ENCODE results near the gene MGLL. TPM values are rescaled to one million over a fixed set of nuclear protein-coding genes. Genes with fewer than 3 reads are reported as not detected.

MGLL gene
- total and polyA plus RNA-seq, 2 donors (not counting 1 experiment from before 2014, with no cell fraction given), result 1.7 to 6.9 TPM

- ChIA-PET CTCF (interaction anchor here (1.9 kb wide), 1 partner anchor 29 kb away, joined by 4 read pairs; no protein-coding TSS in a partner anchor), POLR2A (no interaction called here)
- Histone ChIP-seq H3K27ac (ENCODE audit: low read length in 2 of 2) (no peak overlapping the region), H3K4me1 (ENCODE audit: control insufficient read depth in 2 of 2, insufficient read depth in 2 of 2, low read length in 2 of 2) (peaks cover 7 to 9% of the 10 kb centered on the region in 2 donors), H3K9me3 (ENCODE audit: control extremely low read depth in 1 of 3, control insufficient read depth in 2 of 3, insufficient read depth in 1 of 3, low read length in 2 of 3) (no peaks in the 10 kb centered on the region), H3K9ac (ENCODE audit: low read length) (no peak overlapping the region), H3K27me3 (replicated peaks in 1 of 4; ENCODE audit: control extremely low read depth in 1 of 4, control insufficient read depth in 3 of 4, insufficient read depth in 4 of 4, low read length in 3 of 4) (no peaks in the 10 kb centered on the region), H2AFZ (ENCODE audit: insufficient read depth, low read depth, low read length, poor library complexity, severe bottlenecking) (no peak overlapping the region), H3K4me3 (ENCODE audit: control extremely low read depth in 1 of 5, extremely low read depth in 1 of 5, insufficient read depth in 1 of 5, low read depth in 2 of 5, low read length in 4 of 5) (no peak overlapping the region), H3K4me2 (replicated peaks; ENCODE audit: low read depth, low read length, poor library complexity, severe bottlenecking) (no peak overlapping the region), H4K20me1 (ENCODE audit: control insufficient read depth, insufficient read depth, low read length, poor library complexity, severe bottlenecking) (no peaks in the 10 kb centered on the region), H3K79me2 (ENCODE audit: control insufficient read depth, insufficient read depth, low read length) (peaks cover 7% of the 10 kb centered on the region), H3K36me3 (replicated peaks in 1 of 2; ENCODE audit: control extremely low read depth in 1 of 2, control insufficient read depth in 1 of 2, extremely low read depth in 1 of 2, insufficient read depth in 2 of 2, low read length in 1 of 2) (no peaks in the 10 kb centered on the region)
- Mint-ChIP-seq H3K9me3 (ENCODE audit: insufficient read depth) (no peaks in the 10 kb centered on the region), H3K4me1 (peaks cover 9% of the 10 kb centered on the region), H3K27ac (no peak overlapping the region), H3K4me3 (no peak overlapping the region), H3K27me3 (no peaks in the 10 kb centered on the region)
- DNase-seq (no peak), ATAC-seq (ENCODE audit: low read depth) (no peak)
- intact Hi-C loops (cut with micrococcal nuclease), result no loop called here
- TF ChIP-seq CTCF (IDR thresholded peaks at IDR 0.05), result no peak
- TF ChIP-seq EZH2 (IDR thresholded peaks at IDR 0.05; ENCODE audit: borderline replicate concordance, insufficient read depth, low read depth, low read length, poor library complexity, severe bottlenecking), result no peak
- WGBS (ENCODE audit: insufficient coverage), result 94% methylated on average over 5 of the region's 6 CpGs
Observed at GRCh38 chr3:127667119-127667681, 155.1 kb downstream of the MGLL start.

- Mint-ChIP-seq H3K4me3 (no peak overlapping the region), H3K9me3 (ENCODE audit: insufficient read depth) (no peaks in the 10 kb centered on the region), H3K27ac (no peak overlapping the region), H3K4me1 (peaks cover 5% of the 10 kb centered on the region), H3K27me3 (no peaks in the 10 kb centered on the region)
- Histone ChIP-seq H3K36me3 (replicated peaks in 1 of 2; ENCODE audit: control extremely low read depth in 1 of 2, control insufficient read depth in 1 of 2, extremely low read depth in 1 of 2, insufficient read depth in 2 of 2, low read length in 1 of 2) (no peaks in the 10 kb centered on the region), H3K4me1 (ENCODE audit: control insufficient read depth in 2 of 2, insufficient read depth in 2 of 2, low read length in 2 of 2) (peaks cover 4 to 5% of the 10 kb centered on the region in 2 donors), H3K27ac (ENCODE audit: low read length in 2 of 2) (no peak overlapping the region), H3K4me3 (ENCODE audit: control extremely low read depth in 1 of 5, extremely low read depth in 1 of 5, insufficient read depth in 1 of 5, low read depth in 2 of 5, low read length in 4 of 5) (no peak overlapping the region), H3K9me3 (ENCODE audit: control extremely low read depth in 1 of 3, control insufficient read depth in 2 of 3, insufficient read depth in 1 of 3, low read length in 2 of 3) (no peaks in the 10 kb centered on the region), H3K4me2 (replicated peaks; ENCODE audit: low read depth, low read length, poor library complexity, severe bottlenecking) (no peak overlapping the region), H3K79me2 (ENCODE audit: control insufficient read depth, insufficient read depth, low read length) (peaks cover 3% of the 10 kb centered on the region), H4K20me1 (ENCODE audit: control insufficient read depth, insufficient read depth, low read length, poor library complexity, severe bottlenecking) (no peaks in the 10 kb centered on the region), H3K9ac (ENCODE audit: low read length) (no peak overlapping the region), H2AFZ (ENCODE audit: insufficient read depth, low read depth, low read length, poor library complexity, severe bottlenecking) (no peak overlapping the region), H3K27me3 (replicated peaks in 1 of 4; ENCODE audit: control extremely low read depth in 1 of 4, control insufficient read depth in 3 of 4, insufficient read depth in 4 of 4, low read length in 3 of 4) (no peaks in the 10 kb centered on the region)
- ChIA-PET POLR2A (no interaction called here), CTCF (interaction anchor here (0.7 kb wide), 1 partner anchor 409 kb away, joined by 5 read pairs; no protein-coding TSS in a partner anchor)
- no peak for DNase-seq
- WGBS (ENCODE audit: insufficient coverage), result 71% methylated on average over 1 of the region's 2 CpGs
- TF ChIP-seq EZH2 (IDR thresholded peaks at IDR 0.05; ENCODE audit: borderline replicate concordance, insufficient read depth, low read depth, low read length, poor library complexity, severe bottlenecking) (no peak), CTCF (IDR thresholded peaks at IDR 0.05) (no peak)
- intact Hi-C loops (cut with micrococcal nuclease), result no loop called here
- ATAC-seq (ENCODE audit: low read depth), result no peak
Observed at GRCh38 chr3:127666676-127667075, 155.6 kb downstream of the MGLL start.
